Endothelial cell of umbilical vein (primary cell): ENCODE data around the gene PSMB5. TPM values are rescaled to one million over a fixed set of nuclear protein-coding genes. Genes with fewer than 3 reads are reported as not detected.

Source experiments
- BruUV-seq: library from RNA; stranded (reverse); fragments of 400-500 nt; replicated peaks from 2 replicates; lab custom pipeline; 2021; lab: Mats Ljungman, UMichigan
- CTCF ChIA-PET: fragments of 300-600, 350-600 bp; sonication (Branson Sonifier 250); formaldehyde crosslinking; loops from one replicate; lab custom pipeline; 2021; ENCODE audit warnings: antibody characterized with exemption, inconsistent platforms; lab: Charles Lee
- POLR2A ChIA-PET: fragments of 300-600, 350-600 bp; sonication (Branson Sonifier 250); formaldehyde crosslinking; loops from one replicate; lab custom pipeline; 2021; ENCODE audit warnings: antibody characterized with exemption, inconsistent platforms; lab: Charles Lee
- DNase-seq: peaks from one replicate; pipeline ENCODE4 v3.0.0-alpha.2; 2011; ENCODE audit warnings: low read depth, low spot score
- FAIRE-seq: peaks from 2 replicates; lab custom pipeline; 2011; peaks lifted over from hg19 to GRCh38; lab: Jason Lieb, UNC
- H2AFZ ChIP-seq: 2 replicates; pipeline ENCODE4 v1.6.0; 2012; ENCODE audit warnings: low read depth, low read length, control low read depth, inconsistent platforms
- H3K27ac ChIP-seq: 2 replicates; pipeline ENCODE4 v1.5.1; 2011; ENCODE audit warnings: low read depth, mild to moderate bottlenecking, control low read depth, low read length, moderate library complexity; ENCODE audit not compliant: insufficient read depth
- H3K27me3 ChIP-seq, 2 experiments: 2 replicates each; pipeline versions ENCODE4 v1.6.0 to v1.6.1; 2011; ENCODE audit warnings: low read length in 2 of 2, mixed read lengths in 1 of 2; ENCODE audit not compliant: control insufficient read depth in 2 of 2, insufficient read depth in 2 of 2
- H3K36me3 ChIP-seq, 2 experiments: 2 replicates in 1 of 2; 3 replicates in 1 of 2; pipeline ENCODE4 v1.5.1; 2011; ENCODE audit warnings: low read length in 2 of 2, mild to moderate bottlenecking in 1 of 2, moderate library complexity in 1 of 2; ENCODE audit not compliant: control insufficient read depth in 2 of 2, insufficient read depth in 2 of 2; ENCODE audit errors: extremely low read depth in 1 of 2
- H3K4me1 ChIP-seq: 3 replicates; pipeline ENCODE4 v1.5.1; 2011; ENCODE audit warnings: mild to moderate bottlenecking, low read length; ENCODE audit not compliant: control insufficient read depth, insufficient read depth; ENCODE audit errors: extremely low read depth
- H3K4me2 ChIP-seq: 2 replicates; pipeline ENCODE4 v1.6.1; 2011; ENCODE audit warnings: low read length, control low read depth, mixed read lengths; ENCODE audit not compliant: insufficient read depth
- H3K4me3 ChIP-seq, 3 experiments: fragments of 200-600 bp in 1 of 3; sonication (generic), shearing (Covaris generic) in 1 of 3; replicated peaks in 1 of 3; 2 replicates each; pipeline ENCODE4 v1.5.1; 2011 to 2016; ENCODE audit warnings: control low read depth in 3 of 3, low read length in 3 of 3, mild to moderate bottlenecking in 2 of 3, inconsistent platforms in 1 of 3, low read depth in 1 of 3, moderate library complexity in 1 of 3; ENCODE audit not compliant: insufficient read depth in 1 of 3
- H3K79me2 ChIP-seq: 2 replicates; pipeline ENCODE4 v1.6.0; 2012; ENCODE audit warnings: low read length, inconsistent platforms; ENCODE audit not compliant: control insufficient read depth, insufficient read depth
- H3K9ac ChIP-seq: replicated peaks from 2 replicates; pipeline ENCODE3; 2011; ENCODE audit warnings: low read length, control low read depth; ENCODE audit not compliant: insufficient read depth; ENCODE audit errors: extremely low read depth
- H3K9me1 ChIP-seq: replicated peaks from 3 replicates; pipeline ENCODE4 v1.6.0; 2011; ENCODE audit warnings: mild to moderate bottlenecking, low read length; ENCODE audit not compliant: control insufficient read depth, insufficient read depth; ENCODE audit errors: extremely low read depth
- H3K9me3 ChIP-seq: replicated peaks from 2 replicates; pipeline ENCODE4 v1.5.1; 2012; ENCODE audit warnings: low read length, inconsistent platforms; ENCODE audit not compliant: control insufficient read depth, insufficient read depth
- H4K20me1 ChIP-seq: replicated peaks from 2 replicates; pipeline ENCODE3; 2011; ENCODE audit warnings: mild to moderate bottlenecking, low read length; ENCODE audit not compliant: control insufficient read depth, insufficient read depth; ENCODE audit errors: extremely low read depth
- EZH2 ChIP-seq: IDR thresholded peaks from 2 replicates; pipeline ENCODE4 v1.6.1; 2012; ENCODE audit warnings: borderline replicate concordance, low read depth, mild to moderate bottlenecking, moderate library complexity, low read length, inconsistent platforms; ENCODE audit not compliant: severe bottlenecking
- FOS ChIP-seq: IDR thresholded peaks from 2 replicates; pipeline ENCODE4 v1.6.1; 2011; ENCODE audit warnings: mild to moderate bottlenecking, low read length, moderate library complexity, borderline replicate concordance; ENCODE audit not compliant: insufficient read depth
- GATA2 ChIP-seq: IDR thresholded peaks from 2 replicates; pipeline ENCODE4 v1.7.0; 2011; ENCODE audit warnings: low read depth, mild to moderate bottlenecking, moderate library complexity, mixed read lengths, low read length; ENCODE audit not compliant: insufficient read length, insufficient read depth
- JUN ChIP-seq: IDR thresholded peaks from 2 replicates; pipeline ENCODE4 v1.6.1; 2011; ENCODE audit warnings: borderline replicate concordance, low read depth; ENCODE audit not compliant: insufficient read length, insufficient read depth
- MYC ChIP-seq: IDR thresholded peaks from one replicate; pipeline ENCODE4 v1.6.1; 2011; ENCODE audit warnings: mild to moderate bottlenecking, low read depth, low read length
- POLR2A ChIP-seq: IDR thresholded peaks from 2 replicates; pipeline ENCODE4 v1.6.1; 2012; ENCODE audit warnings: low read depth, mild to moderate bottlenecking, control low read depth, low read length
- POLR2AphosphoS5 ChIP-seq: IDR thresholded peaks from 2 replicates; pipeline ENCODE4 v1.6.1; 2012; ENCODE audit warnings: low read depth, mild to moderate bottlenecking, control low read depth, low read length, moderate library complexity; ENCODE audit not compliant: insufficient read depth
- dilution Hi-C: fragments of 300-500 bp; cut with MboI; formaldehyde crosslinking; loops from one replicate; pipeline ENCODE4 v1.15.0; 2019; ENCODE audit warnings: low sequenced_read_pairs; ENCODE audit not compliant: extremely low pct_ligation_motif_present
- intact Hi-C: fragments of 100-400 bp; cut with micrococcal nuclease; formaldehyde crosslinking; loops from one replicate; pipeline ENCODE4 v1.10.0; 2022
- polyA plus RNA-seq, 4 experiments: library from polyadenylated mRNA; depleted of rRNA in 3 of 4; stranded (reverse) in 3 of 4; unstranded in 1 of 4; fragments of >200 nt; gene quantifications; 2 replicates each; pipeline versions ENCODE4 v1.2.1 to v1.2.3, GENCODE V29; 2011 to 2012; ENCODE audit warnings: missing spikeins in 1 of 4
- total RNA-seq: library from RNA; stranded (reverse); gene quantifications from 2 replicates; pipeline ENCODE4 v1.2.3, GENCODE V29; 2021
- TF ChIP-seq, protein P1 (sequence below), 2 donors: IDR thresholded peaks; 1 replicate in 1 of 2; 2 replicates in 1 of 2; pipeline ENCODE4 v1.5.1; 2011; ENCODE audit warnings: low read length in 2 of 2, mild to moderate bottlenecking in 2 of 2, moderate library complexity in 2 of 2, control low read depth in 1 of 2, inconsistent platforms in 1 of 2, low read depth in 1 of 2; ENCODE audit not compliant: insufficient read depth in 1 of 2; ENCODE audit errors: extremely low read depth in 1 of 2
- TF ChIP-seq, protein P2 (sequence below): IDR thresholded peaks from 2 replicates; pipeline ENCODE4 v1.6.1; 2011; ENCODE audit not compliant: insufficient read depth, insufficient read length

Gene PSMB5
- total and polyA plus RNA-seq, 2 donors (not counting 3 experiments of a cell fraction or from before 2014, with no cell fraction given): 236 to 464 TPM

DNA sequence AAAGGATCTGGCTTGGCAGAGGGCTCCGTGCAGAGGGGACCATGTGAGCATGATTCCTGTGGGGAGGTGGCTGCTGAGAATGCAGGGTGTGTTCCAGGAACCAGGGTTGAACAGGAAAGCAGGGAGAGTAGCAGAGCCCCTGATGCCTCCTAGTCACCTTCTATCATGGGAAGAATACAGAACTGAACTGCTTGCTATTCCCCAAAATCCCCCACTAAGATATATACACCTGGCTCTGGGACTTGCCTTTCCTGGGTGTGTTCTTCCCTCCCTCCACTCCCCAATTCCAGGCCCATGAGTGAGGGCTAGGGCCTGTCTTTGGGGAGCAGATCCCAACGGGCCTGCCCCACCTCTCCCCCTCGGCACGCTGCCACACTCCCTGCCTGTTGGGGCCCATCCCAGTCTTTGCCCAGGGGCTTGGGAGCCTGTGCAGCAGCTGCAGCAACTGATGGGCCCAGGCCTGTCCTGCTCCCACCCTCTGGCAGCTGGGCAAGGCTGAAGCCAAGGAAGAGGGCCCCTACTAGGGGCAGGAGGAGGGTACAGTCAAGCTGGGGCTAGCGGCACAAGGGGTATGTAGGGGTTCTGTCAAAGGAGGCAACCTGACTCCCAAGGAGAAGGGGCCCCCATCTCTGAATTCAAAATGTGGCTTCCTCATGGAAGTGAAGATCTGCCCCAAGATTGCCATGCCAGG is 55.6 kb downstream of the PSMB5 start:
- DNase-seq (no peak), FAIRE-seq (no peak)
- Histone ChIP-seq H3K4me1 (peaks cover 57% of the 10 kb centered on the region), H3K9ac (peak overlapping the region; percentile 87), H4K20me1 (no peaks in the 10 kb centered on the region), H3K27ac (peak overlapping the region; percentile 87), H3K27me3 (no peaks in the 10 kb centered on the region), H3K9me1 (no peaks in the 10 kb centered on the region), H3K4me3 (peak overlapping the region in 1 of 3 experiments; percentile 94), H3K4me2 (peak overlapping the region; percentile 98), H3K36me3 (peaks cover 4 to 15% of the 10 kb centered on the region in 2 experiments), H3K79me2 (peaks cover 46% of the 10 kb centered on the region), H2AFZ (no peak overlapping the region), H3K9me3 (no peaks in the 10 kb centered on the region)
- ChIA-PET POLR2A (no interaction called here), CTCF (interaction anchor here (2.6 kb wide), 1 partner anchor 8 kb away, joined by 39 read pairs; no protein-coding TSS in a partner anchor)
- TF ChIP-seq MYC (no peak), JUN (no peak), POLR2A (no peak), GATA2 (no peak), EZH2 (no peak), POLR2AphosphoS5 (no peak), FOS (no peak)
- TF ChIP-seq, protein P1, sequence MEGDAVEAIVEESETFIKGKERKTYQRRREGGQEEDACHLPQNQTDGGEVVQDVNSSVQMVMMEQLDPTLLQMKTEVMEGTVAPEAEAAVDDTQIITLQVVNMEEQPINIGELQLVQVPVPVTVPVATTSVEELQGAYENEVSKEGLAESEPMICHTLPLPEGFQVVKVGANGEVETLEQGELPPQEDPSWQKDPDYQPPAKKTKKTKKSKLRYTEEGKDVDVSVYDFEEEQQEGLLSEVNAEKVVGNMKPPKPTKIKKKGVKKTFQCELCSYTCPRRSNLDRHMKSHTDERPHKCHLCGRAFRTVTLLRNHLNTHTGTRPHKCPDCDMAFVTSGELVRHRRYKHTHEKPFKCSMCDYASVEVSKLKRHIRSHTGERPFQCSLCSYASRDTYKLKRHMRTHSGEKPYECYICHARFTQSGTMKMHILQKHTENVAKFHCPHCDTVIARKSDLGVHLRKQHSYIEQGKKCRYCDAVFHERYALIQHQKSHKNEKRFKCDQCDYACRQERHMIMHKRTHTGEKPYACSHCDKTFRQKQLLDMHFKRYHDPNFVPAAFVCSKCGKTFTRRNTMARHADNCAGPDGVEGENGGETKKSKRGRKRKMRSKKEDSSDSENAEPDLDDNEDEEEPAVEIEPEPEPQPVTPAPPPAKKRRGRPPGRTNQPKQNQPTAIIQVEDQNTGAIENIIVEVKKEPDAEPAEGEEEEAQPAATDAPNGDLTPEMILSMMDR (IDR thresholded peaks at IDR 0.05; ENCODE audit: extremely low read depth in 1 of 2, insufficient read depth in 1 of 2, low read depth in 1 of 2, low read length in 2 of 2): no peak
- TF ChIP-seq, protein P2, sequence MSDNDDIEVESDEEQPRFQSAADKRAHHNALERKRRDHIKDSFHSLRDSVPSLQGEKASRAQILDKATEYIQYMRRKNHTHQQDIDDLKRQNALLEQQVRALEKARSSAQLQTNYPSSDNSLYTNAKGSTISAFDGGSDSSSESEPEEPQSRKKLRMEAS: no peak
- BruUV-seq: no TSS peak
- intact Hi-C loops (no loop called here), dilution Hi-C loops (no loop called here)
